Measurements from ENCODE around the gene LRP2.
"Not testable (repeated sequence)": the region's sequence is repeated elsewhere in the genome, so short reads cannot be mapped to it uniquely, and the experiment has no call there.

Gene LRP2

GRCh38 chr2:169139145-169139544 lies 223.2 kb downstream of the LRP2 start:
- H3K4me2 ChIP-seq (ENCODE audit: low read length) = no peak overlapping the region
- H3K27ac ChIP-seq = no peak overlapping the region
- no peaks in the 10 kb centered on the region for H3K4me1 ChIP-seq
- no peaks in the 10 kb centered on the region for H3K79me2 ChIP-seq
- H3K36me3 ChIP-seq (ENCODE audit: control insufficient read depth, insufficient read depth, low read length) = no peaks in the 10 kb centered on the region
- H3K27me3 ChIP-seq (ENCODE audit: control insufficient read depth, insufficient read depth, low read length) = no peaks in the 10 kb centered on the region
- no peak for TF ChIP-seq CTCF (IDR thresholded peaks at IDR 0.05)
- no peak overlapping the region for H2AFZ ChIP-seq
- H3K9me3 ChIP-seq (ENCODE audit: control insufficient read depth, low read length) = no peaks in the 10 kb centered on the region
- H3K4me3 ChIP-seq (ENCODE audit: low read depth, low read length) = no peak overlapping the region
- no peak overlapping the region for H3K9ac ChIP-seq

DNA sequence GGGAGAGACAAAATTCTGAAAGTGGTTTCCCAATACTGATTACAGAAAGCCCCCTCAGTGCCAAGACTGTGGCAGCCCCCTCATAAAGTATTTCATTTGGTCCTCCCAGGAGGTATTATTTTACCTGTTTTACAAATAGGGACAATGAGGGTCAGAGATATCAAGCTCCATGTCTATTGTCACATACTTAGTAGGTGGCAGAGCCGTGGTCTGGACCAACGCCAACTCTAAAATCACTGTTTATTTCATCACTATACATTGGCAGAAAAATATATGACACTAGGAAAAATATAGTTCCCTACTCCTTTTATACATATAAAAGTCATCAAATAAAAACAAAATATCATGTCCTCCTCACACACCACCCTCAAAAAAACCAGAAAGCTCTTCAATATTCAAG lies 224.4 kb downstream of the LRP2 start:
- Histone ChIP-seq H2AFZ (no peak overlapping the region), H3K9ac (no peak overlapping the region), H3K27me3 (ENCODE audit: control insufficient read depth, insufficient read depth, low read length) (no peaks in the 10 kb centered on the region), H3K36me3 (ENCODE audit: control insufficient read depth, insufficient read depth, low read length) (no peaks in the 10 kb centered on the region), H3K4me1 (no peaks in the 10 kb centered on the region), H3K9me3 (ENCODE audit: control insufficient read depth, low read length) (no peaks in the 10 kb centered on the region), H3K27ac (no peak overlapping the region), H3K4me3 (ENCODE audit: low read depth, low read length) (no peak overlapping the region), H3K79me2 (no peaks in the 10 kb centered on the region), H3K4me2 (ENCODE audit: low read length) (no peak overlapping the region)
- no peak for TF ChIP-seq CTCF (IDR thresholded peaks at IDR 0.05)

DNA sequence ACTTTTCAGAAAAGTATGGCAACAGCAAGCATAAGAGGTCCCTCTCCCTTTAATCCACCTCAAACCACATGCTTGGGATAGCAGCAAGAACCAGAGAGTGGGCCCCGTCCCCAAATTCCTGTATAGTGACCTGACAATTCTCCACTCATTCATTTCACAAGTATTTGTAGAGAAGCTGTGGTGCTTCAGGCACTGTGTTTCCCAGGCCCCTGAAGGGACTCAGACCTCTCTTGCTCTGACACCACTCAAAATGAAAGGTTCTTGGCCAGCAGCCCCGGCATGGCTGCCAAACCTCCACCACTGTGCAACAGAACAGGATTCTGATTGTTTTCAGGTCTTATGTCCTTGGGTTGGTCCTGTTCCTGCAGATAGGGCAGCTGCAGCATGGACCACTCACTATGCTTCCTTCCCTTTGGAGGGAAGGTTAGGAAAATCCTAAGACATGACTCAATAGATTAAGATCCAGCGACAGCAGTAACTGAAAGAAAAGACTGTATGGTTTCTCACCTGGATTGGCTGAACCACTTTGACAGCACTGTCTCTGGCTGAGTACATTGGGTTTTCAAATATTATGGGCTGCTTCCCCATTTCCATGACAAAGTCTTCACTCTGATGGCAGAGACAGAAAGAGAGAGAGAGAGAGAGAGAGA lies 225.3 kb downstream of the LRP2 start:
- H3K4me2 ChIP-seq (ENCODE audit: low read length) = no peak overlapping the region
- TF ChIP-seq CTCF (IDR thresholded peaks at IDR 0.05) = no peak
- no peak overlapping the region for H3K9ac ChIP-seq
- no peaks in the 10 kb centered on the region for H3K27me3 ChIP-seq (ENCODE audit: control insufficient read depth, insufficient read depth, low read length)
- H3K9me3 ChIP-seq (ENCODE audit: control insufficient read depth, low read length) = no peaks in the 10 kb centered on the region
- H3K79me2 ChIP-seq = no peaks in the 10 kb centered on the region
- no peaks in the 10 kb centered on the region for H3K36me3 ChIP-seq (ENCODE audit: control insufficient read depth, insufficient read depth, low read length)
- H3K4me1 ChIP-seq = no peaks in the 10 kb centered on the region
- H3K27ac ChIP-seq = no peak overlapping the region
- H3K4me3 ChIP-seq (ENCODE audit: low read depth, low read length) = no peak overlapping the region
- no peak overlapping the region for H2AFZ ChIP-seq

DNA sequence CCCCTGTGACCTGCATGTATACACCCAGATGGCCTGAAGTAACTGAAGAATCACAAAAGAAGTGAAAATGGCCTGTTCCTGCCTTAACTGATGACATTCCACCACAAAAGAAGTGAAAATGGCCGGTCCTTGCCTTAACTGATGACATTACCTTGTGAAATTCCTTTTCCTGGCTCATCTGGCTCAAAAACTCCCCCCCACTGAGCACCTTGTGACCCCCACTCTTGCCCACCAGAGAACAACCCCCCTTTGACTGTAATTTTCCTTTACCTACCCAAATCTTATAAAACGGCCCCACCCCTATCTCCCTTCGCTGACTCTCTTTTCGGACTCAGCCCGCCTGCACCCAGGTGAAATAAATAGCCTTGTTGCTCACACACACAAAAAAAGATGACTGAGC lies 225.9 kb downstream of the LRP2 start:
- H3K9ac ChIP-seq; H2AFZ ChIP-seq; H3K27ac ChIP-seq; H3K9me3 ChIP-seq (ENCODE audit: control insufficient read depth, low read length); H3K4me3 ChIP-seq (ENCODE audit: low read depth, low read length); H3K36me3 ChIP-seq (ENCODE audit: control insufficient read depth, insufficient read depth, low read length); H3K27me3 ChIP-seq (ENCODE audit: control insufficient read depth, insufficient read depth, low read length); H3K4me1 ChIP-seq; H3K4me2 ChIP-seq (ENCODE audit: low read length); H3K79me2 ChIP-seq: not testable (repeated sequence)

DNA sequence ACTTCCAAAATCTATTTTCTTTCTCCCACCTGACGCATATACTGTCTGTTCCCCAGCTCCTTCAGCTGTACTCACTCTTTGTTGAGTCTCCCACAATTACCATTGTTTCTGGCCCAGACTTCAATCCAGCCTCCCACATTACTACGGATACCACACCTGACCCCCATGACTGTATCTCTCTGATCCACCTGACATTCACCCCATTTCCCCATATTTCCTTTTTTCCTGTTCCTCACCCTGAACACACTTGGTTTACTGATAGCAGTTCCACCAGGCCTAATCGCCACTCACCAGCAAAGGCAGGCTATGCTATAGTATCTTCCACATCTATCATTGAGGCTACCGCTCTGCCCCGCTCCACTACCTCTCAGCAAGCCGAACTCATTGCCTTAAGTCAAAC lies 228.1 kb downstream of the LRP2 start:
- H3K27me3 ChIP-seq (ENCODE audit: control insufficient read depth, insufficient read depth, low read length); H3K27ac ChIP-seq; H2AFZ ChIP-seq; H3K36me3 ChIP-seq (ENCODE audit: control insufficient read depth, insufficient read depth, low read length); H3K4me2 ChIP-seq (ENCODE audit: low read length); H3K4me3 ChIP-seq (ENCODE audit: low read depth, low read length); H3K9me3 ChIP-seq (ENCODE audit: control insufficient read depth, low read length); H3K4me1 ChIP-seq; H3K9ac ChIP-seq; H3K79me2 ChIP-seq: not testable (repeated sequence)
